ENCODE measurements around the gene NAALADL2.
"Not testable (repeated sequence)": the region's sequence is repeated elsewhere in the genome, so short reads cannot be mapped to it uniquely, and the experiment has no call there.

The NAALADL2 gene

DNA sequence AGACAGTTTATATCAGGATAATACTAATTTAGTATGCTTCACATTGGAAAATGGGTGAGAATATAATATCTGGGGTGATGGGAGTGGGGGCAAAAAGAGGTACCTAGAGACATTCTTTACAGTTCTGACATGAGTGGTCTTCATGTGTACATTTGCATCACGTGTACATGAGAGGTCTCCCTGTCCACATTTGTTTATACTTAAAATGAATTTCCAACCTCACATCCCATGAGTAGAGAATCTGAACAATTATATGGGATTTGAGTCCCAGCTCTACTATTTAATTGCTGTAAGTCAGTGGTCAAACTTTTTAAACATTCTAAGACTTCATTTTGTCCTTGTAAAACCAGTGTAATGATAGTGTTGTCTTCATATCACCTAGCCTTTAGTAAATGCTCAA is 408.4 kb downstream of the NAALADL2 start:
- DNase-seq (ENCODE audit: low read depth), result no peak

DNA sequence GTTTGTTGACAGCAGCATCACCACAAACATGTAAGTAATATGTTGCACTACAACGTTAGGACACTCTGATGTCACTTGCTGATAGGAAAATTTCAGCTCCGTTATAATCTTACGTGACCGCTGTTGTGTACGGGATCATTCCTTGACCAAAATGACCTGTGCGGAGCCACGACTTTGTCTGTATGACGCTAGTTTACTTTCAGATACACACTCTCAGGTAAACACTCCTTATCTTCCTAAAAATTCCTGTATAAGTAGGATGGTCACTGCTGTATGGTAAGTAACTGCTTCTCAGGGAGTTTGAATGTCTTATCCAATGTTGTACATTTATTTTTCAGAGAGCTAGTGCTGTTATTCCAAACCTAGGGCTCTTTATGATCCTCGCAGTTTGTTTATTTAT is 410.3 kb downstream of the NAALADL2 start:
- DNase-seq (ENCODE audit: low read depth), result no peak

GRCh38 chr3:175270198-175270837 is 411.2 kb downstream of the NAALADL2 start:
- no peak for DNase-seq (ENCODE audit: low read depth)

GRCh38 chr3:175270866-175271265 is 411.7 kb downstream of the NAALADL2 start:
- no peak for DNase-seq (ENCODE audit: low read depth)

- not testable (repeated sequence) for DNase-seq (ENCODE audit: low read depth)
These were observed 412.3 kb downstream of the NAALADL2 start for GRCh38 chr3:175271465-175271864.

DNA sequence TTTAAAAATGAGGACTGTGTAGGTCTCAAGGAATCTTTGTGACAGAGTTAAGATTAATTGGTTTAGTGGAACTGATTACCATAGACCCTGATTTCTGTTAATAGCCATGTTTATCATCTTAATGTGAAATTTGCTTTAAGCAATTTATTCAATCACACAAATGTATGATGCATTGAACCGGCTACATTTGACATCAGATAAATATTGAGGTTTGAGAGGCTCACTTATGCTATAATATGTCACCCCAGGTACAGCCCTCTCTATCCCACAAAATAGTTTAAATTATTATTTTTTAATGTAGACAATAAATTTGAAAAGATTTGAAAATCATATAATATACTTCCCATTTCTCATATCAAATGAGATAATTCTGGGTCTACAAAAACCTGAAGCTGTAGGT is 413.3 kb downstream of the NAALADL2 start:
- no peak for DNase-seq (ENCODE audit: low read depth)

- no peak for DNase-seq (ENCODE audit: low read depth)
These were observed 414.4 kb downstream of the NAALADL2 start for GRCh38 chr3:175273573-175273972.

DNA sequence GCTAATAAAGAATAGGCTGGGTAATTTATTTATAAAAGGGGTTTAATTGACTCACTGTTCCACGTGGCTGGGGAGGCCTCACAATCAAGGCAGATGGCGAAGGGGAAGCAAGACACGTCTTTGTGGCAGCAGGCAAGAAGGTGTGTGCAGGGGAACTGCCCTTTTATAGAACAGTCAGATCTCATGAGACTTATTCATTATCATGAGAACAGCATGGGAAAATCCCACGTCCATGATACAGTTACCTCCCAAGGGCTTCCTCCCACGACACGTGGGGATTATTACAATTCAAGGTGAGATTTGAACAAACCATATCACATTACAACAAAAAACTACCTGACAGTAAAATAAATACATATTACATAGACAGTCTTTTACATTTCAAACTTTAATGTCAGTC is 414.9 kb downstream of the NAALADL2 start:
- DNase-seq (ENCODE audit: low read depth), result no peak

GRCh38 chr3:175274474-175275218 is 415.5 kb downstream of the NAALADL2 start:
- DNase-seq (ENCODE audit: low read depth), result no peak

DNA sequence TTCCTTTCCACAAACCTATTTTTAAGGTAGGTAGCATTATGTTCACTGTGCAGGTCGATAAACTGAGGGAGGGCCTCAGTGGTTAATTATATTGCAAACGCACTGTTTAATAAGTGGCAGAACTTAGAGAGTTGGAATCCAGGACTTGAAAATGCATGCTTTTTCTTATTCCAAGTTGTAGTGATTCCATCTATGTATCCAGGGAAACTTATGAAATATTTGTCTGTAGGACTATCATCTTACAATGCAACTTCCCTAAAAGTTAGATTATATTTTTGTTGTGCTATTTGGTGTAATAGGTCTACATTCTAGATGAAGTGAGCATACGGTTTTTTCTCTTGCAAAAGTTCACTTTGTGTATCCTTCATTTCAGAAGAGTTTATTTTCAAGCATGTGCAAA is 419.5 kb downstream of the NAALADL2 start:
- DNase-seq (ENCODE audit: low read depth), result no peak

DNA sequence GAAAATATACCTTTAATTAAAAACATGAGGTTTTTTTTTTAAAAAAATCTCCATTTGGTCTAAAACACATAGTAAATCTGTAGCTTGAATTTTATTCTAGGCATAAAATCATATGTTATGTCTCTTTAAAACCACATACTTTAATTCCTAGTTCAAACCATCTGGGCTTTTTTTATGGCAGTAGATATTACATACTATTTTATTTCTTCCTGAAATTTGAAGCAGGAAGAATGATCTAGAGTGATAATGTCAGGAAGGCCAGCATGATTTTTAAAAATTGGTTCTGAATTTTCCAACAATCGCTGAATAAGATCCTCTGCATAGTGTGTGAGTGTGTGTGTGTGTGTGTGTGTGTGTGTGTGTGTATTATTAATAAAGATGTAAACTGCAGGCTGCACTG is 420.3 kb downstream of the NAALADL2 start:
- no peak for DNase-seq (ENCODE audit: low read depth)

GRCh38 chr3:175279911-175280310 is 420.8 kb downstream of the NAALADL2 start:
- no peak for DNase-seq (ENCODE audit: low read depth)

- DNase-seq (ENCODE audit: low read depth), result no peak
These were observed 428.3 kb downstream of the NAALADL2 start for GRCh38 chr3:175287361-175287963.

- no peak for DNase-seq (ENCODE audit: low read depth)
These were observed 429.5 kb downstream of the NAALADL2 start for GRCh38 chr3:175288621-175289020.

DNA sequence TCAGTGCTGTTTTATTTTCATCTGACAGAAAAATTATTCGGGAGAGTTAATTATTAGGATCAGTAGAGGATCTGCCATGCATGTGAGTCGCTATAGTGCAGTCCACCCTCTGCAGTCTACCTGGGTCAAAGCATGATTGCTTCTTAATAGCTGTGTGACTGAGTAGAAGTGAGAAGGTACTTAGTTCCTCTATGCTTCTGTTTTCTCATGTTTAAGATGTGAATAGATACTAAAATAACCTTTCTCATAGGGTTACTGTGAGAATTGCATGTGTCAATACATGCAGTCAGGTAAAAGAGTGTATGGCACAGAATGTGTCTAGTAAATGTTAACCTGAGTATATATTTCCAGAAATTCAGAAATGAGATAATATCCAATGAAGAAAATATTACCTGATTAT is 435.7 kb downstream of the NAALADL2 start:
- no peak for DNase-seq (ENCODE audit: low read depth)

GRCh38 chr3:175295248-175296130 is 436.4 kb downstream of the NAALADL2 start:
- DNase-seq (ENCODE audit: low read depth), result no peak

- DNase-seq (ENCODE audit: low read depth), result no peak
These were observed 438.1 kb downstream of the NAALADL2 start for GRCh38 chr3:175297216-175297615.

- no peak for DNase-seq (ENCODE audit: low read depth)
These were observed 442.6 kb downstream of the NAALADL2 start for GRCh38 chr3:175301741-175302140.

DNA sequence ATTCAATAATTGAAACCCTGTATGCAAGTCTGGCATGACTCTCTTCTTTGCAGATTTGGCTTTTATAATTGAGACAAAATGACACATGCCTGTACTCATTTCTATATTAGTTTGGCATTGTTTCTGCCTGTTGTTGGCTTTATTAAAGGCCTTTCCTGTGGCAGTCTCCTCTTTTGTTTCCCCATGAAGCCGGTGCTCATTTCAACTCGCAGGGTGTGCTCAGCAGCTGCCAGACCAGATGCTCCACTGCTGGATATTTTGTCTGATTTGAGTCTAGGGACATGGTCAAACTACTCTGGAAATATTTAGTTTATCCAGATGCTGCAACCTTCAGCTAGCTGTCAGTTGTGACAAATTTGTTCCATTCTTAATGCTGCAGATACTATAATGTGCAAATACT is 445.3 kb downstream of the NAALADL2 start:
- no peak for DNase-seq (ENCODE audit: low read depth)

DNA sequence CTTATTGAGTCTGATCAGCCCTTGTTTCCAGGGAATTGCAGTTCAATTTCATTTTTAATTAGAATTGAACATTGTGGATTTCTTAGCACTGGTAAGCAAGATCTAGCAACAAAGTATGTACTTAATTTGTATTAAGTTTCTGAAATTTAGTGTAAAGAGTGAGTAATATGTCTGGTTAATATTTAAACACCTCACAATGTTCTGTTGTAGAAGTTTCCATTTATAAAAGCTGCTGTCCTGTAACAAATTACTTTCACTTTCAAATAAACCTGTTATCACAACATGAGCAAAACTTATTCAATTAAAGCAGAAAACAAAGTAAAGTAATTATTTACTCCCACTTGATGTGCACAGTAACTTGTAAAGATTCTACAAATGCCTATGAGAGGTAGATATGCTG is 448.5 kb downstream of the NAALADL2 start:
- DNase-seq (ENCODE audit: low read depth), result no peak

DNA sequence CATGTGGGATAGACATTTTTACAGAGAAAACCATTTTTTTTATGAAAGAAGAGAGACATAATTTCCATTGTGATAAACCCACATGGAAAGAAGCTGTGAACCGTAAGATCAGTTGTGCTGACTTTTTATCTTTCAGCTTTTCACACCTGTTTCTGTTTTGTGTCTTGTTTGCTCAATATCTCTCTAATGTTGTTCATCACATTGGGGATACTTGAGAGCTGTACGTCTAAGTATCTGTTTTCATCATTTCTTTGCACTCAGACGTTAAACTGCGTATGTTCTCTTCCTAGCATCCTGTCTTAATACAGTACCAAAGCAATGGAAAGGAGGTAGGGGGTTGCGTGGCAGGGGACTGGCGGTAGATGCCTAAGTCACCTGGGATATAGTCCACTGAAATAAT is 449.0 kb downstream of the NAALADL2 start:
- no peak for DNase-seq (ENCODE audit: low read depth)

DNA sequence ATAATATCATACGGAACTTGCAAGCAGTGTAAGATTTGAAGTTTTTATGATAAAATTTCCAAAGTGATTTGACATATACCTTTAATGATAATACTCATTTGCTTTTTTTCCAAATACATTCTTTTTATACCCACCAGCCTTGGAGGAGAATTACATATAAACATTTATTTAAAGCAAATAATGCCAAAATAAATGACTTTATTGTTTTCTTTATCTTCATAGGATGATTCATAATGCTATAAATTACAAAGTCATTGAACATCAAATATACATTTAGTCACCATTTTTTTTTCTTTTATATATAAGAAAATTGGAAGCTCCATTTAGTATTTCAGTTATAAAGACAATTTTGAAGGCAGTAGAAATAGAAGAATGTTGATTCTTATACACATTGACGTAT is 450.9 kb downstream of the NAALADL2 start:
- DNase-seq (ENCODE audit: low read depth), result no peak

All from stimulated activated CD8-positive, alpha-beta memory T cell treated with anti-CD3 and anti-CD28 coated beads, Interleukin-12 subunit alpha, Interleukin-12 subunit beta, amount 100 ng/mL, for 4 hours (primary cell).